HEK293T (cell line): ENCODE results near the gene PLCB4.

ENCODE experiments used
- CTCF ChIA-PET: fragments of 350-600 bp; formaldehyde crosslinking; extraction: SDS; loops from one replicate; lab custom pipeline; 2021; ENCODE audit warnings: antibody characterized with exemption, inconsistent platforms; lab: Yijun Ruan, JAX
- POLR2A ChIA-PET: fragments of 350-600 bp; formaldehyde crosslinking; extraction: SDS; loops from one replicate; lab custom pipeline; 2020; ENCODE audit warnings: antibody characterized with exemption, inconsistent platforms; lab: Yijun Ruan, JAX
- DNase-seq: peaks from one replicate; pipeline ENCODE4 v3.0.0; 2012; ENCODE audit warnings: mixed read lengths; ENCODE audit errors: extremely low spot score
- ARNT ChIP-seq: fragments of 450-650 bp; IDR thresholded peaks from 2 replicates; pipeline ENCODE4 v1.6.1; 2017; ENCODE audit warnings: mild to moderate bottlenecking
- BHLHE40 ChIP-seq: fragments of 450-650 bp; IDR thresholded peaks from 2 replicates; pipeline ENCODE4 v1.6.1; 2016; ENCODE audit warnings: mild to moderate bottlenecking, moderate library complexity, borderline replicate concordance
- ELF4 ChIP-seq: fragments of 450-650 bp; IDR thresholded peaks from 2 replicates; pipeline ENCODE4 v1.6.1; 2017; ENCODE audit warnings: antibody characterized with exemption
- FOXA1 ChIP-seq: fragments of 450-650 bp; IDR thresholded peaks from 2 replicates; pipeline ENCODE4 v1.6.1; 2016; ENCODE audit warnings: mild to moderate bottlenecking
- FOXM1 ChIP-seq: fragments of 450-650 bp; IDR thresholded peaks from 2 replicates; pipeline ENCODE4 v1.6.1; 2017; ENCODE audit warnings: mild to moderate bottlenecking, borderline replicate concordance
- L3MBTL2 ChIP-seq: fragments of 450-650 bp; conservative IDR thresholded peaks from 2 replicates; pipeline ENCODE4 v1.6.1; 2016; ENCODE audit warnings: mild to moderate bottlenecking
- LEF1 ChIP-seq: fragments of 450-650 bp; IDR thresholded peaks from 2 replicates; pipeline ENCODE4 v1.6.1; 2017; ENCODE audit warnings: mild to moderate bottlenecking, borderline replicate concordance
- NFRKB ChIP-seq: fragments of 450-650 bp; IDR thresholded peaks from 2 replicates; pipeline ENCODE4 v1.6.1; 2016; ENCODE audit warnings: mild to moderate bottlenecking, moderate library complexity
- SP1 ChIP-seq: fragments of 450-650 bp; IDR thresholded peaks from 2 replicates; pipeline ENCODE4 v1.6.1; 2017
- SUZ12 ChIP-seq: fragments of 450-650 bp; IDR thresholded peaks from 2 replicates; pipeline ENCODE4 v1.6.1; 2016; ENCODE audit warnings: mild to moderate bottlenecking
- TARDBP ChIP-seq: fragments of 450-650 bp; IDR thresholded peaks from 2 replicates; pipeline ENCODE4 v1.6.1; 2016
- ZNF384 ChIP-seq: fragments of 450-650 bp; IDR thresholded peaks from 2 replicates; pipeline ENCODE4 v1.6.1; 2016
- TF ChIP-seq, protein P1 (sequence below): fragments of 450-650 bp; IDR thresholded peaks from 2 replicates; pipeline ENCODE4 v1.6.1; 2016

The PLCB4 gene

DNA sequence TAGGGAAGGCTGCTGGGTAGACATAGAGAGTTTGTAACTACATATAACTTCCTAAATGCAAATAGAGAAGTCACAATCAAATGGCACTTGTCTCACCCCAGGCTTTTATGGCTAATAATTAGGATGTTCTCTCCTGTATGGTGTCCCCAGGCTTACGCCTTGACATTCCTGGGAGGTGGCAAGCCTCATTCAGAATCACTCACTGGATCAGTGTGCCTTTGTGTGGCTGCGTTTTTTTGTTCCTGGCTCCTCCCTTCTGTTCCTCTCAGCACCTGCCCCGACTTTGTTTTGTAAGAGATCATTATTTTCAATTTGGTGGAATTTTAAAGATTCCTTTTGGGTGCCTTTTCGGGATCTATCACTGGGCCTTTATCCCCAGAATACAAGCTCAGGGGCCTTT, 451.2 kb downstream of the PLCB4 start:
- TF ChIP-seq BHLHE40, result no peak
- no peak for TF ChIP-seq LEF1
- no peak for TF ChIP-seq FOXA1
- TF ChIP-seq, protein P1, sequence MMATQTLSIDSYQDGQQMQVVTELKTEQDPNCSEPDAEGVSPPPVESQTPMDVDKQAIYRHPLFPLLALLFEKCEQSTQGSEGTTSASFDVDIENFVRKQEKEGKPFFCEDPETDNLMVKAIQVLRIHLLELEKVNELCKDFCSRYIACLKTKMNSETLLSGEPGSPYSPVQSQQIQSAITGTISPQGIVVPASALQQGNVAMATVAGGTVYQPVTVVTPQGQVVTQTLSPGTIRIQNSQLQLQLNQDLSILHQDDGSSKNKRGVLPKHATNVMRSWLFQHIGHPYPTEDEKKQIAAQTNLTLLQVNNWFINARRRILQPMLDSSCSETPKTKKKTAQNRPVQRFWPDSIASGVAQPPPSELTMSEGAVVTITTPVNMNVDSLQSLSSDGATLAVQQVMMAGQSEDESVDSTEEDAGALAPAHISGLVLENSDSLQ, result no peak
- no peak for TF ChIP-seq NFRKB
- no peak for TF ChIP-seq ARNT
- no peak for TF ChIP-seq SUZ12
- no peak for TF ChIP-seq ELF4
- TF ChIP-seq L3MBTL2, result no peak
- TF ChIP-seq SP1, result no peak
- POLR2A ChIA-PET, result no interaction called here
- CTCF ChIA-PET, result no interaction called here
- DNase-seq, result no peak

DNA sequence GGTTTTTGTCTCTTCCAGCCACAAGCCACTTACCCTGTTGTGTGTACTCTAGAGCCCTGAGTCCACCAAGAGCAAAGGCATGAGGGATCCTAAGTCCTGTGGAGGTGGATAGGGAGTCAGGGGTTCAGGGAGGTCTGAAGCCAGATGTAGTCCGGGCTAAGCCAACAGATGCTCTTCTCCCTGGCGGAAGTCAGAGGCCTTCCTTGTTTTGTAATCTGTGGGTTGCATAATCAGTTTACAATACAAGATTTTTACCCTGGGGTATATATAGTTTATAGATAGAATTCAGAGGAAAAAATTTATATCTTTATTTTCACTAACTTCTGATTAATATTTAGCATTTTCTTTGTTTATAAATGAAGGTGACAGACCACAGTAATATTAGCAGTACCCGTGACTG, 454.7 kb downstream of the PLCB4 start:
- POLR2A ChIA-PET, result no interaction called here
- DNase-seq, result no peak

More for the DNA sequence above, 454.7 kb downstream of the PLCB4 start:
- CTCF ChIA-PET, result no interaction called here
- TF ChIP-seq SP1 (no peak), ZNF384 (no peak), FOXA1 (no peak), TARDBP (no peak), LEF1 (no peak), FOXM1 (no peak)
